ENCODE measurements around the gene SMIM44. TPM values are rescaled to one million over a fixed set of nuclear protein-coding genes. Genes with fewer than 3 reads are reported as not detected.
"Not testable (repeated sequence)": the region's sequence is repeated elsewhere in the genome, so short reads cannot be mapped to it uniquely, and the experiment has no call there.

SMIM44 gene
- total RNA-seq, 4 donors from 2014 or later: not detected

GRCh38 chr19:3511506-3512251, 28.4 kb upstream of the SMIM44 start:
- ATAC-seq (ENCODE audit: low FRiP score): no peak
- no peak for TF ChIP-seq CTCF (IDR thresholded peaks at IDR 0.05)
- DNase-seq (ENCODE audit: low spot score): no peak

- TF ChIP-seq CTCF (IDR thresholded peaks at IDR 0.05): no peak
- DNase-seq (ENCODE audit: low spot score) (no peak), ATAC-seq (ENCODE audit: low FRiP score) (no peak)
Observed at GRCh38 chr19:3510727-3511126, 27.5 kb upstream of the SMIM44 start.

GRCh38 chr19:3509566-3509989, 26.3 kb upstream of the SMIM44 start:
- ATAC-seq (ENCODE audit: low FRiP score) (no peak), DNase-seq (ENCODE audit: low spot score) (no peak)
- TF ChIP-seq CTCF (IDR thresholded peaks at IDR 0.05): no peak

- ATAC-seq (ENCODE audit: low FRiP score) (no peak), DNase-seq (ENCODE audit: low spot score) (no peak)
- no peak for TF ChIP-seq CTCF (IDR thresholded peaks at IDR 0.05)
Observed at GRCh38 chr19:3508771-3509535, 25.7 kb upstream of the SMIM44 start.

GRCh38 chr19:3508121-3508661, 24.9 kb upstream of the SMIM44 start:
- not testable (repeated sequence) for DNase-seq (ENCODE audit: low spot score); ATAC-seq (ENCODE audit: low FRiP score)

GRCh38 chr19:3507371-3508120, 24.3 kb upstream of the SMIM44 start:
- DNase-seq (ENCODE audit: low spot score) (no peak), ATAC-seq (ENCODE audit: low FRiP score) (no peak)
- TF ChIP-seq CTCF (IDR thresholded peaks at IDR 0.05): no peak

Measured in omental fat pad (tissue), 4 donors.